GM10266 (cell line): Measurements from ENCODE around the gene STARD13.
"Not testable (repeated sequence)": the region's sequence is repeated elsewhere in the genome, so short reads cannot be mapped to it uniquely, and the experiment has no call there.

Source experiments
- DNase-seq: peaks from one replicate; pipeline ENCODE4 v3.0.0; 2012; ENCODE audit errors: extremely low spot score
- TF ChIP-seq, protein P1 (sequence below): IDR thresholded peaks from 2 replicates; pipeline ENCODE4 v1.5.1; 2012; ENCODE audit warnings: mild to moderate bottlenecking, low read depth; ENCODE audit not compliant: control insufficient read depth, insufficient read depth; ENCODE audit errors: missing control alignments

The STARD13 gene

DNA sequence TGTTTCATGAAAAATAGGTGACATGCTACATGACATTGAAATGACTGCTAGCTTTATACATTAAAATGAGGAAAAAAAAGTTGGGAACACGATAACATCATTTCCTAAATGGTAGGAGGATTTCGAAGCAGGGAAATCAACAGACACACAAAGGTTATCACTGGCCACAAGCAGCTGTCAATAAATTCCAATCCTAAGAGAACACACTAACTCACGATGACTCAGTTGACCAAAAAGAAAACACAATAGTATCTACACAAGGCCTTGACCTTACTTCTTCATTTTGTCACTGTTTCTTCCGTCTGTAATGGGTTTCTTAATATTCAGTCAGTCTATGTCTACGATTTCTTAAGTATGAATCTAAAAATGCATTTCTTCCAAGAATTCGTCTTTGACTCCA is 36.5 kb downstream of the STARD13 start:
- TF ChIP-seq, protein P1, sequence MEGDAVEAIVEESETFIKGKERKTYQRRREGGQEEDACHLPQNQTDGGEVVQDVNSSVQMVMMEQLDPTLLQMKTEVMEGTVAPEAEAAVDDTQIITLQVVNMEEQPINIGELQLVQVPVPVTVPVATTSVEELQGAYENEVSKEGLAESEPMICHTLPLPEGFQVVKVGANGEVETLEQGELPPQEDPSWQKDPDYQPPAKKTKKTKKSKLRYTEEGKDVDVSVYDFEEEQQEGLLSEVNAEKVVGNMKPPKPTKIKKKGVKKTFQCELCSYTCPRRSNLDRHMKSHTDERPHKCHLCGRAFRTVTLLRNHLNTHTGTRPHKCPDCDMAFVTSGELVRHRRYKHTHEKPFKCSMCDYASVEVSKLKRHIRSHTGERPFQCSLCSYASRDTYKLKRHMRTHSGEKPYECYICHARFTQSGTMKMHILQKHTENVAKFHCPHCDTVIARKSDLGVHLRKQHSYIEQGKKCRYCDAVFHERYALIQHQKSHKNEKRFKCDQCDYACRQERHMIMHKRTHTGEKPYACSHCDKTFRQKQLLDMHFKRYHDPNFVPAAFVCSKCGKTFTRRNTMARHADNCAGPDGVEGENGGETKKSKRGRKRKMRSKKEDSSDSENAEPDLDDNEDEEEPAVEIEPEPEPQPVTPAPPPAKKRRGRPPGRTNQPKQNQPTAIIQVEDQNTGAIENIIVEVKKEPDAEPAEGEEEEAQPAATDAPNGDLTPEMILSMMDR: no peak
- DNase-seq: no peak

DNA sequence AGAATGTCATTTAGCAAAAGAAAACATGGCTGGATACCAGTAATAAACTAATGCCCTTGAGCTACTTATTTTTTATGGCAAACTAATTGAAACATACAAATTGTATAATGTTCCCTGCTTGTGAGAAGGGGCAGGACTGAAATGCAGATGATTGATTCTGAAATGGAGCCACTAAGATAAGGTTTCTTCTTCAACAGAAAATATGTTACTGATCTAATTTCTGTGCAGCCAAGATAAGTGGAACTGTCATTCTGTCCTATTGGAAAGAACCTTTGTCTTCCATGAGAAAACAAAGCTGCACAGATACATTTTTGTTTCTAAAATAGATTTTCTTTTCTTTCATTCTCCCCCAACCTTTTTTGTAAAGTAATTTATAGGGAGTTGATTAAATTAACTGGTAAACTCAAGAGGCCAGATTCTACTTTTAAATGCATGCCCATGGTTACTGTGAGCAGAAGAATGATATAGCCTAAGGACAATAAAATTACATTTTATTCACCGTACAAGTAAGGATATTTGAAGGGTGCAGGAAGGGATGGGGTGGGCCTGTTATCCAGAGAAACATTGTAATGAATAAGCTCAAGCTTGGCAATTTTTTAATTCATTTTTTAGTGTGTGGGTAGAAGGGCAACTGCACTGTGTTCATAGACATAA is 39.9 kb downstream of the STARD13 start:
- no peak for DNase-seq
- TF ChIP-seq, protein P1: no peak

DNA sequence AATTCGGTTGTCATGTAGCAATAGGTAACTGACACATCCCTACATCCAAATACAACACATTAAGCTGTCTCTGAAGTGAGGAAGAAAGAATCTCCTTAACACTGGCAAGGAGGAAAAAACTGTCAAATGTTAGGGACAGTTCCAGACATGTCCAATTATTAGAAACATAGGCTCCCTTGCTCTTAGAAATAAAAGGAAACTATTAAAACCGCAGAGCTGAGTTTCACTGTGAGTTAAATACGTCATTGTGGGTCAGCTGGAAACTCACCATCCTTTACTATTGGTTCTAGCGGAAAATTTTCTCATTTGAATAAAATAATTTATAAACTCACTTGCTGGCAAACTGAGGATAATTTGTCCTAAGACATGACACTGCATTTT is 40.7 kb downstream of the STARD13 start:
- no peak for DNase-seq
- TF ChIP-seq, protein P1: no peak

DNA sequence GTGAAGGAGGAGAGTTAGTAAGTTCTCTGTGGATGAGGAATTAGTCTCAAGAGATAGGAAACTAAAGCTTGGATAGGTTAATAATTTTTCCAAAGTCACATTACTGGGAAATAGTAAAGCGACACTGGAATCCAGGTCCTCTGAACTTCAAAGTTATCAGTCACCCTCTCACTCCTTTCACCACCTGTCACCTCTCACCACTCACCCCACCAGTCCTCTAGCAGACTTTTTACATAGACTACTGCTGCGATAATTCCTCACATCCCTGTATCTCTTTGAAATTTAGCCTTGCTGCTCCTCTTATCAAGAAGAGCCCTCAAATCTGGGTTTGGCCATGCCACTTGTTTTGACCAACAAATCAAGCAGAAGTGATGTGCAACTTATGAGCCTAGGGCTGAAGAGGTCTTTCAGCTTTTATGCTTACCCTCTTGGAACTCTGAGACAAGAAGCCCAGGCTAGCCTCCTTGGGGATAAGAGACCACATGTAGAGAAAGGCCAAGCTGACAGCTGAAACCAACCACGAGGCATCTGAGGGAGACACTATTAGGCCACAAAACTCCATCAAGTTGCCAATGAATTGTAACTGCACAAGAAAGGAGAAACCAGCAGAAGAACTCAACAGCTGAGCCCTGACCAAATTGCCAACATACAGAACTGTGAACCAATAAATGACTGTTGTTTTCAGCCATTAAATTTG is 41.2 kb downstream of the STARD13 start:
- TF ChIP-seq, protein P1: no peak

DNA sequence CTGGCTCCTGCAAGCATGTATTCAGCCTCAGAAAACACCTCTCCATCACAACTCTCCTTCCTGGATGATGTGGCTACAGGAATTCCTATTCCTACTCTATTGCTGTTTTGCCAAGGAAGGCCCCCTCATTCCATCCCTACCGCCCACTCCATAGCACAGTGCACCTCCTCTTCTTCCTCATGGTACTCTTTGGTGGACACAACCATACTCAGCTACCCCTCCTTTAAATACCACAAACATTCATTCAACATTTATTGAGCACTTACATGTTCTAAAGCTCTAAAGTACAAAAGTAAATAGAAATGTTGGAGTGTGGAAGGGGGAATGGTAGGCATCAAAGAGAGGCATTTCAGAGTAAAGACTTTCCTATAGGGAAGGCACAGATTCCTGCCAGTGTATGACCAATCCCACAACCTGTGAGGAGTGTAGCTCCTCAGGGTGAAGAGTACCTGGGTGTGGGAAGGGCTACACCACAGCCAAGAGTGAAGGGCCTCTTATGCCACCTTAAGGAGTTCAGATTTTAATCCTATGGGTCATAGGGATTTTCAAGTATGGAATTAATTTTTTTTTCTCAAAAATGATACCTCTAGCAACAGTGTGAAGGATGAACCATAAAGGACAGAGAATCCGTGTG is 42.5 kb downstream of the STARD13 start:
- TF ChIP-seq, protein P1: no peak
- no peak for DNase-seq

More for the DNA sequence above, 41.2 kb downstream of the STARD13 start:
- no peak for DNase-seq

DNA sequence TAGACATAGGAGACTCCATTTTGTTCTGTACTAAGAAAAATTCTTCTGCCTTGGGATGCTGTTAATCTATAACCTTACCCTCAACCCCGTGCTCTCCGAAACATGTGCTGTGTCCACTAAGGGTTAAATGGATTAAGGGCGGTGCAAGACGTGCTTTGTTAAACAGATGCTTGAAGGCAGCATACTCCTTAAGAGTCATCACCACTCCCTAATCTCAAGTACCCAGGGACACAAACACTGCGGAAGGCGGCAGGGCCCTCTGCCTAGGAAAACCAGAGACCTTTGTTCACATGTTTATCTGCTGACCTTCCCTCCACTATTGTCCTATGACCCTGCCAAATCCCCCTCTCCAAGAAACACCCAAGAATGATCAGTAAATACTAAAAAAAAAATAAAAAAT is 43.2 kb downstream of the STARD13 start:
- not testable (repeated sequence) for DNase-seq

DNA sequence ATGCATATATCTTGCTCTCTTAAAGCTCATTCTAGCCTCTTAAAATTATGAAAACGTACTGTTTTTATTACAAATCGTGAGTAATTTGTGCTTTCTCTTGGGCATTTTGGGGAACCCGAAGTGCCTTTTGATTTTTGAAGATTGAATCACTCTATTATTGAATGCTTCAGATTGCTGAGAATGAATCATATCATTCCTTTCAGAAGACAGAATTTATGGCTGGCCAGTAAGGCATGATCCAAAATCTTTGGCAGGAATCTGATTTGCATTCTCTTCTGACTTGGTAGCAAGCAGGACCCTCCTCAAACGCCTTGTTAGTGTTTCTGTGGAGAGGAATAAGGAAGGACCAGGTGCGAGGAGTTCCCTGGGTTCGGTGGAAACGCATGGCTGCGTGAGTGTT is 49.5 kb downstream of the STARD13 start:
- TF ChIP-seq, protein P1: no peak
- DNase-seq: no peak

DNA sequence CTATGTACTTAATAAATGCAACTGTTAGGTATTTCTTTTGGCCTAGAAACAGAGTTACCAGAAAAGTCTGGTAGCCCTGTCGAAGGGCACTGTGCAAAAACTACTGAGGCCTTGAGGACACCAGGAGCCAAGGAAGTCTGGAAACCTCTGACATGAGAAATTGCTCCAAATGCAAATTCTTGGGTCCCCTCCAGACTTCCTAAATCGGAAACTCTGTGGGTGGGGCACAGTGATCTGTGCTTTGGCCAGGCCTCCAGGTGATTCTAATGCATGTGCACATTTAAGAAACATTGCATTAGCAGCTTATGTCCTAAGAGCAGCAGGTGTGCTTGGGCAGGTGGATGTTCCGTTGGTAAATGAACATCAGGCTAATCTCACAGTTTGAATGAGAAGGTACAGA is 50.0 kb downstream of the STARD13 start:
- DNase-seq: no peak
- TF ChIP-seq, protein P1: no peak
